Duodenal mucosa (tissue), 2 donors: ENCODE data around the gene EHD3.
"Not testable (repeated sequence)": the region's sequence is repeated elsewhere in the genome, so short reads cannot be mapped to it uniquely, and the experiment has no call there.

Source experiments
- H3K27ac ChIP-seq: one replicate; pipeline ENCODE4 v1.7.0; 2013; ENCODE audit warnings: low read depth, low read length
- H3K27me3 ChIP-seq, 2 donors: one replicate each; pipeline ENCODE4 v1.7.0; 2013; ENCODE audit warnings: low read length in 2 of 2, control low read depth in 1 of 2; ENCODE audit not compliant: insufficient read depth in 2 of 2, control insufficient read depth in 1 of 2
- H3K36me3 ChIP-seq, 2 donors: one replicate each; pipeline ENCODE4 v1.7.0; 2013; ENCODE audit warnings: low read length in 2 of 2, control low read depth in 1 of 2; ENCODE audit not compliant: insufficient read depth in 2 of 2, control insufficient read depth in 1 of 2
- H3K4me1 ChIP-seq, 2 donors: one replicate each; pipeline ENCODE4 v1.7.0; 2013; ENCODE audit warnings: low read length in 2 of 2, control low read depth in 1 of 2; ENCODE audit not compliant: insufficient read depth in 2 of 2, control insufficient read depth in 1 of 2
- H3K4me3 ChIP-seq, 2 donors: one replicate each; pipeline ENCODE4 v1.7.0; 2013; ENCODE audit warnings: low read length in 2 of 2, low read depth in 1 of 2
- H3K9ac ChIP-seq, 2 donors: one replicate each; pipeline ENCODE4 v1.7.0; 2013; ENCODE audit warnings: low read length in 2 of 2, low read depth in 1 of 2
- H3K9me3 ChIP-seq, 2 donors: one replicate each; pipeline ENCODE4 v1.7.0; 2013; ENCODE audit warnings: low read length in 2 of 2, control low read depth in 1 of 2; ENCODE audit not compliant: control insufficient read depth in 1 of 2

EHD3 gene

GRCh38 chr2:31283193-31283919 is 49.4 kb downstream of the EHD3 start:
- not testable (repeated sequence) for H3K4me1 ChIP-seq, H3K9ac ChIP-seq, H3K4me3 ChIP-seq, H3K36me3 ChIP-seq, H3K9me3 ChIP-seq, H3K27me3 ChIP-seq, H3K27ac ChIP-seq

DNA sequence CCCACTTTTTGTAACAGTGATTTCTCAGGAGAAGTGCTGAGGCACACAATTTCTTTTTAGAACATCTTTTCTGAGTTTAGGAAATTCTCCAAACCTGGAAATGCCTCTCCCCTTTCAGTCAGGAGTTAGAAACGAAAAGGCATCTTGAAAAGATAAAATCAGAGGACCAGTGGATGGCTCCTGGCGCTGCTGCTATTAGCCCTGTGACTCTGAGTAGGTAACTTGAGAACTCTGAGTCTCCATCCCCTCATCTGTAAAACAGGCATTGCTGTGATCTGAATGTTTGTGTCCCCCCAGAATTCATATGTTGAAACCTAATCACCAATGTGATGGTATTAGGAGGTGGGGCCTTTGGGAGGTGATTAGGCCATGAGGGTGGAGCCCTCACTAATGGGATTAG is 50.2 kb downstream of the EHD3 start:
- no peaks in the 10 kb centered on the region for H3K36me3 ChIP-seq
- no peak overlapping the region for H3K9ac ChIP-seq
- no peaks in the 10 kb centered on the region for H3K27me3 ChIP-seq
- no peak overlapping the region for H3K4me3 ChIP-seq
- no peak overlapping the region for H3K27ac ChIP-seq
- H3K9me3 ChIP-seq: no peaks in the 10 kb centered on the region
- no peaks in the 10 kb centered on the region for H3K4me1 ChIP-seq

- H3K27ac ChIP-seq: no peak overlapping the region
- H3K36me3 ChIP-seq: no peaks in the 10 kb centered on the region
- H3K9me3 ChIP-seq: no peaks in the 10 kb centered on the region
- H3K4me3 ChIP-seq: no peak overlapping the region
- no peak overlapping the region for H3K9ac ChIP-seq
- no peaks in the 10 kb centered on the region for H3K4me1 ChIP-seq
- no peaks in the 10 kb centered on the region for H3K27me3 ChIP-seq
Measured at GRCh38 chr2:31286230-31286629, 52.3 kb downstream of the EHD3 start.

- no peaks in the 10 kb centered on the region for H3K36me3 ChIP-seq
- H3K27me3 ChIP-seq: no peaks in the 10 kb centered on the region
- no peaks in the 10 kb centered on the region for H3K9me3 ChIP-seq
- no peaks in the 10 kb centered on the region for H3K4me1 ChIP-seq
- H3K27ac ChIP-seq: no peak overlapping the region
- no peak overlapping the region for H3K4me3 ChIP-seq
- no peak overlapping the region for H3K9ac ChIP-seq
Measured at GRCh38 chr2:31286961-31287550, 53.1 kb downstream of the EHD3 start.

- Histone ChIP-seq H3K9me3 (no peaks in the 10 kb centered on the region), H3K36me3 (no peaks in the 10 kb centered on the region), H3K9ac (no peak overlapping the region), H3K4me1 (no peaks in the 10 kb centered on the region), H3K4me3 (no peak overlapping the region), H3K27me3 (no peaks in the 10 kb centered on the region), H3K27ac (no peak overlapping the region)
Measured at GRCh38 chr2:31287654-31288053, 53.7 kb downstream of the EHD3 start.

GRCh38 chr2:31294196-31294595 is 60.2 kb downstream of the EHD3 start:
- no peak overlapping the region for H3K9ac ChIP-seq
- no peaks in the 10 kb centered on the region for H3K36me3 ChIP-seq
- no peak overlapping the region for H3K4me3 ChIP-seq
- no peaks in the 10 kb centered on the region for H3K27me3 ChIP-seq
- no peaks in the 10 kb centered on the region for H3K4me1 ChIP-seq
- no peak overlapping the region for H3K27ac ChIP-seq
- H3K9me3 ChIP-seq: no peaks in the 10 kb centered on the region

DNA sequence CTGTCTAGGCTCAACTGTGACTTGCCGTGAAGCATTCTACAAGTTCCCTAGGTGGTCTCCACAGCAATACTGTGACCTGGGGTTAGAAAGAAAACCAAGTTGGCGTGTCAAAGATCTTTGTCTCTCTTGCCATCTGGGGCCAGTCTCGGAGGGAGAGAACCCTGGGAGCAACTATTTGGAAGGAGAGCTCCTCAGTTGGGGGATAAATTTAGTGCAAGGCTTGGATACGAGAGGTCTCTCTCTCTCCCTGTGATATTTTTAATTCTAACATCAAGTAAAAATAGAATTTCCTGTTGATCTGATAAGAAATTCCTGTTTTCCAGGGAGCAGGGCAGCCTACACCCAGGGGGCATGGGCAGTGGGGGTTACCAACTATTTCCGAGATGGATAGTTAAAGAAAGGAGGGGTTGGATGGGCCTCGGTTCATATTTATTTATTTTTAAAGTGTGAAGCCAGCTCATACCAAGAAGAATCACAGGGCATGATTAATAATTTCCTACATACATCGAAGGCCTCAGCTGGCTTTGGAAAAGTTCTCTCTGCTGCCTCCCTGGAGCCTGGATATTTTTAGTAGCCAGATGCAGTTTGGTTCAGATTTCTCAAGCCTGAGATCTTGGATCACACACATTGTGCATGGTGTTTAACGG is 62.8 kb downstream of the EHD3 start:
- Histone ChIP-seq H3K27me3 (no peaks in the 10 kb centered on the region), H3K9me3 (no peaks in the 10 kb centered on the region), H3K4me3 (no peak overlapping the region), H3K27ac (no peak overlapping the region), H3K9ac (no peak overlapping the region), H3K36me3 (no peaks in the 10 kb centered on the region), H3K4me1 (no peaks in the 10 kb centered on the region)

DNA sequence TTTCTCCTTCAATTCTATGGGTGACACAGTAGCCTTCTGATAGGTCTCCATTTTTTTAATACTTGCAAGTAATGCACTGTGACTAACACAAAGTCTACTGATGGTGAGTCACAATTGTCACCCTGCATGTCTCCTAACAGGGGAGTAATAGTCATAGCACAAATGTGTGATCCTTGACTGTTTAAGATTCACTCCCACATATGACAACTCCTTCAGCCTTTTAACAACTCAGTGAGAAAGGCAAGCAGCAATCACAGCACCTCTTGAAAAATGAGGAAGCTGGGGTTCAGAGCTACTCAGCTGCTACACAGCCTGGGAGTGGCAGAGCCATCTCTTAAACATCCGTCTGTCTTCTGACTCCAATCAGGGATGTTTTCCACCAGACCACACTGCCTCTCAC is 63.8 kb downstream of the EHD3 start:
- Histone ChIP-seq H3K27me3 (no peaks in the 10 kb centered on the region), H3K27ac (no peak overlapping the region), H3K9ac (no peak overlapping the region), H3K4me3 (no peak overlapping the region), H3K36me3 (no peaks in the 10 kb centered on the region), H3K9me3 (no peaks in the 10 kb centered on the region), H3K4me1 (no peaks in the 10 kb centered on the region)

GRCh38 chr2:31299547-31299946 is 65.6 kb downstream of the EHD3 start:
- Histone ChIP-seq H3K9me3 (no peaks in the 10 kb centered on the region), H3K4me1 (no peaks in the 10 kb centered on the region), H3K27ac (no peak overlapping the region), H3K9ac (no peak overlapping the region), H3K36me3 (no peaks in the 10 kb centered on the region), H3K4me3 (no peak overlapping the region), H3K27me3 (no peaks in the 10 kb centered on the region)

- Histone ChIP-seq H3K27ac (no peak overlapping the region), H3K4me3 (no peak overlapping the region), H3K4me1 (no peaks in the 10 kb centered on the region), H3K9me3 (no peaks in the 10 kb centered on the region), H3K27me3 (no peaks in the 10 kb centered on the region), H3K9ac (no peak overlapping the region), H3K36me3 (no peaks in the 10 kb centered on the region)
Measured at GRCh38 chr2:31300309-31300708, 66.4 kb downstream of the EHD3 start.
